DOHH2 (cell line): ENCODE data around the gene TTLL13.
A peak's percentile ranks its signal among the peaks of the same experiment; 100 is the strongest.

ENCODE experiments used
- H3F3A ChIP-seq: fragments of 200-600 bp; sonication (generic), shearing (Covaris generic); 2 replicates; pipeline ENCODE4 v1.6.0; 2016; ENCODE audit warnings: antibody characterized with exemption, mild to moderate bottlenecking; ENCODE audit not compliant: control insufficient read depth, insufficient read depth
- H3K27ac ChIP-seq: fragments of 200-600 bp; sonication (generic); 2 replicates; pipeline ENCODE4 v1.5.1; 2014; ENCODE audit warnings: low read depth, mild to moderate bottlenecking, low read length, moderate library complexity
- H3K27me3 ChIP-seq: fragments of 200-600 bp; sonication (generic); 2 replicates; pipeline ENCODE4 v1.6.1; 2014; ENCODE audit warnings: mild to moderate bottlenecking, low read length, mixed read lengths; ENCODE audit not compliant: control insufficient read depth
- H3K36me3 ChIP-seq: fragments of 200-600 bp; sonication (generic); 2 replicates; pipeline ENCODE4 v1.6.1; 2014; ENCODE audit warnings: mild to moderate bottlenecking, low read length, moderate library complexity, mixed read lengths; ENCODE audit not compliant: control insufficient read depth
- H3K4me1 ChIP-seq: fragments of 200-600 bp; sonication (generic); 2 replicates; pipeline ENCODE4 v1.6.1; 2014; ENCODE audit warnings: mild to moderate bottlenecking, low read length, mixed read lengths; ENCODE audit not compliant: control insufficient read depth
- H3K4me2 ChIP-seq: fragments of 200-600 bp; sonication (generic); 2 replicates; pipeline ENCODE4 v1.6.0; 2014; ENCODE audit warnings: mild to moderate bottlenecking, low read length, moderate library complexity
- H3K4me3 ChIP-seq: fragments of 200-600 bp; sonication (generic); 2 replicates; pipeline ENCODE4 v1.5.1; 2014; ENCODE audit warnings: mild to moderate bottlenecking, low read length, mixed read lengths
- H3K79me2 ChIP-seq: fragments of 200-600 bp; sonication (generic); 2 replicates; pipeline ENCODE4 v1.6.1; 2014; ENCODE audit warnings: mild to moderate bottlenecking, low read length, mixed read lengths; ENCODE audit not compliant: control insufficient read depth
- H3K9me2 ChIP-seq: fragments of 200-600 bp; sonication (generic); replicated peaks from 2 replicates; pipeline ENCODE4 v1.6.1; 2014; ENCODE audit warnings: mild to moderate bottlenecking, low read length, mixed read lengths; ENCODE audit not compliant: control insufficient read depth
- H3K9me3 ChIP-seq: fragments of 200-600 bp; sonication (generic); 2 replicates; pipeline ENCODE4 v1.6.1; 2014; ENCODE audit warnings: antibody characterized with exemption, low read length, mixed read lengths; ENCODE audit not compliant: control insufficient read depth, insufficient read depth
- H4K20me1 ChIP-seq: fragments of 200-600 bp; sonication (generic); 2 replicates; pipeline ENCODE4 v1.6.0; 2014; ENCODE audit warnings: low read depth, mild to moderate bottlenecking, antibody characterized with exemption, low read length, moderate library complexity; ENCODE audit not compliant: control insufficient read depth, insufficient read depth
- CTCF ChIP-seq: fragments of 200-600 bp; sonication (generic); IDR thresholded peaks from one replicate; pipeline ENCODE4 v1.5.1; 2014; ENCODE audit warnings: antibody characterized with exemption, mild to moderate bottlenecking, low read depth, low read length; ENCODE audit not compliant: poor library complexity, severe bottlenecking
- EZH2phosphoT487 ChIP-seq: fragments of 200-600 bp; sonication (generic); IDR thresholded peaks from 2 replicates; pipeline ENCODE4 v1.6.1; 2017; ENCODE audit warnings: borderline replicate concordance, mild to moderate bottlenecking, antibody characterized with exemption, low read length, moderate library complexity, mixed read lengths

Gene TTLL13

DNA sequence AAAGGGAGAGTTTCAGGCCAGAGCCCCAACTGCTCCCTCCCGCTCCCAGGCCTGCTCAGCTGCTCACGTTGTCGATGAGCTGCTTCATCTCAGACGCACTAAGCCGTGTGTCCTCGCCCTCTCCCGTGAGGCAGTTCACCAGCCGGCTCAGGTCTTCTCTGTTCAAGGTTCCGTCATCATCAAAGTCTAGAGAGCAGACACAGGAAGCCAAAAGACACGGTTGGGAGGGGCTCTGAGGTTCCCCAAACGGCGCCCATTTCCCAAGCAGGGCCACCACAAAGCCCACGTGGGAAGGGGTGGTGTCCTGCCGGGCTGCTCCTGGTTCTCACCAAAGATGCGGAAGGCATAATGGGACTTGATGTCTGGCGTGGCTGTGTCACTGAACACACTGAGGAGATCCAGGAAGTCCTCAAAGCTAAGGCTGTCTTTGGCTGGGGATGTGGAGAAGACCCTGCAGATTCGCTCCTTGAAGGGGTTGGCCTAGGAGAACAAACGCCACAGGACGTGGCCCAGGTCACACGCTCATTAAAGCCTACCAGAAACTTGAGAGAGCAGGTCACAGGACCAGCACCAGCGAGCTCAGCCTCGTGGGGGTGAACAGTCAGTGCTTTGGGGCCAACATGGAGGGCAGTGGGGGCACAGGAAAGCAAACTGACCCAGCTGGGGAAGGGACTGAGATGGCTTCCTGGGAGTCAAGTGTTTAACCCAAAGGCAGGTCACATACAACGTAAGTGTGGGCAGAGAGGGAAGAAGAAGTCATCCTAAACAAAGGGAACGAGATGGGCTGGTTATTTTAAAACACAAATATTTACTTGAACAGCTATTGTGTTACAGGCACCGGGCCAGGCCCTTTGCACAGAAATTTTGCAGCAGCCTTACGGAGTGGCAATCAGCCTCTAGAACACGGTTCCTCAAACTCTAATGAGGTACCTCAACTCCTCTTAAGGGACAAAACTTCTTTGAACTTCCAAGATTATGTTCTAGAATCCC, 18.0 kb upstream of the TTLL13 start:
- H3F3A ChIP-seq, result 0 out of 2 replicates have a peak, but pooled peaks cover 2% of the 10 kb centered on the region
- H3K4me2 ChIP-seq, result peak overlapping the region; percentile 100
- peaks cover 29% of the 10 kb centered on the region for H3K79me2 ChIP-seq
- no peaks in the 10 kb centered on the region for H3K9me3 ChIP-seq
- no peaks in the 10 kb centered on the region for H3K27me3 ChIP-seq
- H3K9me2 ChIP-seq, result no peaks in the 10 kb centered on the region
- peak overlapping the region; percentile 48 for H3K27ac ChIP-seq
- TF ChIP-seq EZH2phosphoT487, result no peak
- no peak for TF ChIP-seq CTCF
- H3K36me3 ChIP-seq, result peaks cover 41% of the 10 kb centered on the region
- peak overlapping the region; percentile 96 for H3K4me3 ChIP-seq
- H4K20me1 ChIP-seq, result no peaks in the 10 kb centered on the region
- H3K4me1 ChIP-seq, result peaks cover 35% of the 10 kb centered on the region

DNA sequence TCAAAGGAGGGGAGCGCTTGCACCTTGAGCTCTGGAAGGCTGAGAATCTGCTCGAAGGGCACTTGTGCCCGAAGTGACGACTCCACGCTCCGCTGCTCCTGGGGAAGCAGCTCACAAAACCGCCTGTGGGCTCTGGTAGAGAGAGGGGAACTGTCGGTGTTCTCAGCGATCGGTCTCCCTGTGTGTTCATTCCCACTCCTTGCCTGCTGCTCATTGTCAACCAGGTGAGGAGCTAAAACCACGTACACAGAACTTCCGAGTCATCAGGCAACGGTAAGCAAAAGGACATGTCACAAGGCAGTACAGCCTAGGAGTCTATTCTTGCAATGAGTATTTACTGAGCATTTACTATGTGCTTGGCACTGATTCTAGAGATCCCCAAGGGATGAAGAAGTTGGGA, 17.2 kb upstream of the TTLL13 start:
- Histone ChIP-seq H3K79me2 (peaks cover 29% of the 10 kb centered on the region), H3K36me3 (peaks cover 41% of the 10 kb centered on the region), H3K9me3 (no peaks in the 10 kb centered on the region), H3K4me3 (peak overlapping the region; percentile 96), H3K4me1 (peaks cover 35% of the 10 kb centered on the region), H3K27ac (peak overlapping the region; percentile 48), H3K9me2 (no peaks in the 10 kb centered on the region), H4K20me1 (no peaks in the 10 kb centered on the region), H3F3A (0 out of 2 replicates have a peak, but pooled peaks cover 2% of the 10 kb centered on the region), H3K4me2 (peak overlapping the region; percentile 100), H3K27me3 (no peaks in the 10 kb centered on the region)
- TF ChIP-seq CTCF, result no peak

DNA sequence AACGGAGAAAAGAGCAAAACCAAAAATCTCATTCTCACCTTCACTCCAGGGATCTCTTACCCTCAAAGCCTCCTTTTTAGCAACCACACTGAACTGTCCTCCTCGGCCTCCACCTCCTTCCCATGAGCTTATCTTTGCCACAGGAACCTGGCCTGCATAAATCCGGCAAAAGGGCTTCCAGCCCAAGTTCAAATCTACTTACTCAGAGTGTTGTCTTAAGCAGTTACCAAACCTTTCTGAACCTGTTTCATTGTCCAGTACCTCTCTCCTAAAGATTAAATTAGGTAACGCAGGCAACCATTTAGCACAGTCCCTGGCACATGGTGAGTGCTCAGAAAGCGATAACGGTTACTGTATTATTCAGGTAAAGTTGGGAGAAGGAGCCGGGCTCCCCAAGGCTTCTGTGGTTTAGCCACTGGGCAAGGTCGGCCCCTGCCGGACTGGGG, 16.4 kb upstream of the TTLL13 start:
- Histone ChIP-seq H3K36me3 (peaks cover 42% of the 10 kb centered on the region), H3K79me2 (peaks cover 29% of the 10 kb centered on the region), H3K4me1 (peaks cover 35% of the 10 kb centered on the region), H3K27me3 (no peaks in the 10 kb centered on the region), H3K4me3 (peak overlapping the region; percentile 96), H3K4me2 (peak overlapping the region; percentile 100), H3K9me2 (no peaks in the 10 kb centered on the region), H3F3A (0 out of 2 replicates have a peak, but pooled peaks cover 2% of the 10 kb centered on the region), H3K27ac (peak overlapping the region; percentile 43), H3K9me3 (no peaks in the 10 kb centered on the region), H4K20me1 (no peaks in the 10 kb centered on the region)
- TF ChIP-seq EZH2phosphoT487 (no peak), CTCF (peak; percentile 46)
